Smooth muscle cell (in vitro differentiated cells): ENCODE measurements around the gene MGAT5. TPM values are rescaled to one million over a fixed set of nuclear protein-coding genes. Genes with fewer than 3 reads are reported as not detected.

Experiments used
- DNase-seq: peaks from one replicate; lab custom pipeline; 2025; ENCODE audit not compliant: unreplicated experiment; lab: John Stamatoyannopoulos, UW
- H2AFZ ChIP-seq: fragments of 200-600 bp; sonication (generic); 2 replicates; pipeline ENCODE4 v1.6.0; 2016; ENCODE audit warnings: antibody characterized with exemption, low read depth, mild to moderate bottlenecking
- H3F3A ChIP-seq: fragments of 200-600 bp; sonication (generic); 2 replicates; pipeline ENCODE4 v1.6.0; 2017; ENCODE audit warnings: antibody characterized with exemption, low read depth
- H3K27ac ChIP-seq: fragments of 200-600 bp; sonication (generic); 2 replicates; pipeline ENCODE4 v1.5.1; 2016; ENCODE audit warnings: low read depth, mild to moderate bottlenecking
- H3K27me3 ChIP-seq: fragments of 200-600 bp; sonication (generic); 2 replicates; pipeline ENCODE4 v1.6.1; 2016; ENCODE audit warnings: low read depth, mild to moderate bottlenecking
- H3K36me3 ChIP-seq: fragments of 200-600 bp; sonication (generic); 2 replicates; pipeline ENCODE4 v1.5.1; 2016; ENCODE audit warnings: low read depth
- H3K4me1 ChIP-seq: fragments of 200-600 bp; sonication (generic); 2 replicates; pipeline ENCODE4 v1.5.1; 2016; ENCODE audit warnings: low read depth
- H3K4me2 ChIP-seq: fragments of 200-600 bp; sonication (generic); 2 replicates; pipeline ENCODE4 v1.6.0; 2016; ENCODE audit warnings: mild to moderate bottlenecking
- H3K4me3 ChIP-seq: fragments of 200-600 bp; sonication (generic); 2 replicates; pipeline ENCODE4 v1.5.1; 2016; ENCODE audit warnings: mild to moderate bottlenecking
- H3K79me2 ChIP-seq: fragments of 200-600 bp; sonication (generic); 2 replicates; pipeline ENCODE4 v1.6.0; 2016; ENCODE audit warnings: low read depth, mild to moderate bottlenecking
- H3K9ac ChIP-seq: fragments of 200-600 bp; sonication (generic); 2 replicates; pipeline ENCODE4 v1.6.0; 2016; ENCODE audit warnings: low read depth
- H3K9me3 ChIP-seq: fragments of 200-600 bp; sonication (generic); replicated peaks from 2 replicates; pipeline ENCODE4 v1.5.1; 2016; ENCODE audit warnings: low read depth
- H4K20me1 ChIP-seq: fragments of 200-600 bp; sonication (generic); 2 replicates; pipeline ENCODE4 v1.6.0; 2016; ENCODE audit warnings: low read depth
- CTCF ChIP-seq: fragments of 200-600 bp; sonication (generic); IDR thresholded peaks from 2 replicates; pipeline ENCODE4 v1.5.1; 2017; ENCODE audit warnings: borderline replicate concordance, mild to moderate bottlenecking, antibody characterized with exemption; ENCODE audit not compliant: insufficient read depth, poor library complexity, severe bottlenecking
- WGBS: methylation state at CpG from one replicate; pipeline ENCODE4 v1.1.7; 2016; ENCODE audit warnings: low lambda C conversion rate; 5-methylcytosine and 5-hydroxymethylcytosine counted together
- polyA plus RNA-seq: library from polyadenylated mRNA; unstranded; fragments of >200 nt; fragmentation: Nextera tagmentation; extraction: Ambion mirVana; gene quantifications from 2 replicates; pipeline ENCODE4 v1.2.1, GENCODE V29; 2016
- total RNA-seq: library from RNA; depleted of rRNA; stranded (reverse); fragments of >200 nt; gene quantifications from 2 replicates; pipeline ENCODE4 v1.2.3, GENCODE V29; 2014

The MGAT5 gene
- total and polyA plus RNA-seq, 2 experiments from 2014 or later = 4.5 to 33.8 TPM

DNA sequence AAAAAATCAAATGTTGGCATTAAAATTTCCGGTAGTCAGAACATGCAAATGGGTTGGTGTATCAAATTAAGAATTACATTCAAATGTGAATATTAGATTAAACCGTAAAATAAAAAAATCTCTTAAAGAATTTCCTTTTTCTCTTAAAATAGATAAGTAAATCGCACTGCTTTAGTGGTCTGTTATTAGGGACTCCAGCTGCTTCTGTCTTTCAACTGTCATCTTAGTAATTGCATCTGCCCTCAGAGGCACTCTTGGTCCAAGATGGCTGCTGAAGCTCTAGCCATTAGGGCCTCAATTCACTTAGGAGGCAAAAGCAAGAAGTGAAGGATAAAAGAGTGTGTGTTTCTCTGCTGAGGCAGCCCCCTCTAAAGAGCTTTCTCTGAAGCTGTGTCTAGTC is 132.4 kb downstream of the MGAT5 start:
- Histone ChIP-seq H3K4me3 (no peak overlapping the region), H3F3A (no peaks in the 10 kb centered on the region), H3K27ac (no peak overlapping the region), H2AFZ (no peak overlapping the region), H3K9me3 (no peaks in the 10 kb centered on the region), H3K27me3 (no peaks in the 10 kb centered on the region), H4K20me1 (no peaks in the 10 kb centered on the region), H3K4me1 (no peaks in the 10 kb centered on the region), H3K4me2 (no peak overlapping the region), H3K79me2 (no peaks in the 10 kb centered on the region), H3K9ac (no peak overlapping the region), H3K36me3 (no peaks in the 10 kb centered on the region)
- TF ChIP-seq CTCF = no peak
- 97% methylated on average over 3 of the region's 3 CpGs for WGBS
- DNase-seq = no peak

DNA sequence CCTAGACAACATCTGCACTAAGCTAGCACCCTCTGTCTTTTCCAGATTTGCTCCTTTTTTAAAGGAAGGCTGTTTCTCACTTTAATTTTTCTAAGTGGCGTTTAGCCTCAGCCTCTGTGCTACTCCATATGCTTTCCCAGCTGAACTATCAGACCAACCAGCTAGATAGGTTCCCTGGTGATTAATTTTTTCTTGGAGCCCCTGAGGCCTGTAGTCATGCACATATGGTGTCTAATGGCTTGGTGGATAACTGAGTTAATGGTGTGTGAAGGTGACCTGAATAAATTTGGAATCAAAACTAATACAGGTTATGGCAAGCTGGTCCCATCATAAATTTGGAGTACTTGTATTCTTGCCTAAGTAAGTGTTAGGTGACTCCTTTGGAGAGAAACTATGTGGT is 135.5 kb downstream of the MGAT5 start:
- Histone ChIP-seq H3K27ac (no peak overlapping the region), H3K79me2 (no peaks in the 10 kb centered on the region), H3K9ac (no peak overlapping the region), H3K27me3 (no peaks in the 10 kb centered on the region), H3K4me1 (no peaks in the 10 kb centered on the region), H3K4me3 (no peak overlapping the region), H4K20me1 (no peaks in the 10 kb centered on the region), H3F3A (no peaks in the 10 kb centered on the region), H3K36me3 (no peaks in the 10 kb centered on the region), H3K4me2 (no peak overlapping the region), H2AFZ (no peak overlapping the region), H3K9me3 (no peaks in the 10 kb centered on the region)
- no peak for TF ChIP-seq CTCF
- 93% methylated on average over 1 of the region's 1 CpG for WGBS
- no peak for DNase-seq

GRCh38 chr2:134391751-134392160 is 137.9 kb downstream of the MGAT5 start:
- no peak for DNase-seq
- WGBS = 100% methylated on average over 2 of the region's 2 CpGs

More at GRCh38 chr2:134391751-134392160, 137.9 kb downstream of the MGAT5 start:
- Histone ChIP-seq H3K36me3 (no peaks in the 10 kb centered on the region), H3K9me3 (no peaks in the 10 kb centered on the region), H3K9ac (no peak overlapping the region), H3K79me2 (no peaks in the 10 kb centered on the region), H2AFZ (no peak overlapping the region), H3K27me3 (no peaks in the 10 kb centered on the region), H3K4me2 (no peak overlapping the region), H4K20me1 (no peaks in the 10 kb centered on the region), H3K4me1 (no peaks in the 10 kb centered on the region), H3F3A (no peaks in the 10 kb centered on the region), H3K27ac (no peak overlapping the region), H3K4me3 (no peak overlapping the region)
- no peak for TF ChIP-seq CTCF
